HG03139 (cell line): ENCODE measurements around the gene NFIA.

Experiments
- ATAC-seq: cut with Tn5 transposase; IDR thresholded peaks from one replicate; pipeline ENCODE4 v1.9.1; 2021; ENCODE audit not compliant: unreplicated experiment

NFIA gene

DNA sequence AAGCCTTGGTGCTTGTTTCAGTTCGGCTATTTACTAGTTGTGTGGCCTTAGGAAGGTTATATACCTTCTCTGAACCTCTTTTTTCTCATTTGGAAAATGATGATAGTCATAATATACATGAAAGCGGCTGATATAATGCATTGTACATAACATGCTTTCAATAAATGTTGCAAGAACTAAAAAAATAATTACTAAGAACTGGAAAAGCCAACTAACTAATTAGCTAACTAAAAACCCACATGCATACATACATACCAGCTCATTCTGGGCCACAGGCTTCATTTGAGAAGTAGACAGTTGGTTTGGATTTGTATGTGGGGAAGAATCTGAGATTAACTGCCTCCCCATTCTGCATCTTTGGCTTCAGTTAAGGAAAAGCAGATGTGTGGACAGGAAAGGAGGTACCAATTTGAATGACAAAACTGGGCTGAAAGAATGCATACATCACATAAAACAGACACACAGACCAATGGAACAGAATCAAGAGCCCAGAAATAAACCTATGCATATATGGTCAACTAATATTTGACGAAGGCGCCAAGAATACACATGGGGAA lies 424.7 kb downstream of the NFIA start:
- ATAC-seq = no peak
